Mesenchymal stem cell (in vitro differentiated cells and primary cell): Measurements from ENCODE around the gene ANKRD2.

Experiments used
- DNase-seq: peaks from one replicate; pipeline ENCODE4 v3.0.0-alpha.2; 2013
- H2AFZ ChIP-seq: one replicate; pipeline ENCODE4 v1.6.1; 2013; ENCODE audit warnings: low read depth, mild to moderate bottlenecking, control low read depth, inconsistent platforms, low read length, moderate library complexity
- H2AK5ac ChIP-seq: 2 replicates; pipeline ENCODE4 v1.6.1; 2013; ENCODE audit warnings: low read length, moderate library complexity, mild to moderate bottlenecking, inconsistent platforms; ENCODE audit not compliant: severe bottlenecking
- H2BK120ac ChIP-seq: one replicate; pipeline ENCODE4 v1.6.1; 2013; ENCODE audit warnings: low read depth, mild to moderate bottlenecking, inconsistent platforms, low read length, moderate library complexity
- H2BK12ac ChIP-seq, 2 experiments: one replicate each; pipeline ENCODE4 v1.6.1; 2013; ENCODE audit warnings: inconsistent platforms in 2 of 2, low read length in 2 of 2, mild to moderate bottlenecking in 2 of 2, moderate library complexity in 2 of 2, control low read depth in 1 of 2
- H2BK15ac ChIP-seq: one replicate; pipeline ENCODE4 v1.6.1; 2013; ENCODE audit warnings: mild to moderate bottlenecking, low read depth, inconsistent platforms; ENCODE audit not compliant: poor library complexity, severe bottlenecking
- H2BK5ac ChIP-seq: 2 replicates; pipeline ENCODE4 v1.6.1; 2013; ENCODE audit warnings: low read depth, mild to moderate bottlenecking, low read length, control low read depth, inconsistent platforms; ENCODE audit not compliant: poor library complexity, severe bottlenecking
- H3K14ac ChIP-seq, 2 experiments: one replicate each; pipeline ENCODE4 v1.6.1; 2013; ENCODE audit warnings: inconsistent platforms in 2 of 2, low read length in 2 of 2, control low read depth in 1 of 2, mild to moderate bottlenecking in 1 of 2, moderate library complexity in 1 of 2
- H3K18ac ChIP-seq, 2 experiments: one replicate each; pipeline ENCODE4 v1.6.1; 2013; ENCODE audit warnings: inconsistent platforms in 2 of 2, low read length in 2 of 2, control low read depth in 1 of 2, low read depth in 1 of 2, mild to moderate bottlenecking in 1 of 2
- H3K23ac ChIP-seq, 2 experiments: one replicate each; pipeline ENCODE4 v1.6.1; 2013; ENCODE audit warnings: inconsistent platforms in 2 of 2, low read length in 2 of 2, mild to moderate bottlenecking in 2 of 2, moderate library complexity in 2 of 2, control low read depth in 1 of 2
- H3K27ac ChIP-seq: 2 replicates; pipeline ENCODE4 v1.5.1; 2013; ENCODE audit warnings: mild to moderate bottlenecking, moderate library complexity, low read length, control low read depth, inconsistent platforms; ENCODE audit not compliant: poor library complexity, severe bottlenecking
- H3K27me3 ChIP-seq, 2 experiments: 2 replicates each; pipeline versions ENCODE4 v1.6.1 to v1.7.0; 2013; ENCODE audit warnings: low read length in 2 of 2, mild to moderate bottlenecking in 2 of 2, moderate library complexity in 2 of 2, control low read depth in 1 of 2, inconsistent platforms in 1 of 2; ENCODE audit not compliant: control insufficient read depth in 1 of 2, insufficient read depth in 1 of 2
- H3K36me3 ChIP-seq, 2 experiments: 2 replicates each; pipeline versions ENCODE4 v1.6.1 to v1.7.0; 2013; ENCODE audit warnings: low read length in 2 of 2, control low read depth in 1 of 2, inconsistent platforms in 1 of 2, low read depth in 1 of 2, mild to moderate bottlenecking in 1 of 2; ENCODE audit not compliant: insufficient read depth in 2 of 2, control insufficient read depth in 1 of 2
- H3K4ac ChIP-seq, 2 experiments: one replicate each; pipeline ENCODE4 v1.6.1; 2013; ENCODE audit warnings: inconsistent platforms in 2 of 2, low read length in 2 of 2, mild to moderate bottlenecking in 2 of 2, moderate library complexity in 2 of 2, control low read depth in 1 of 2, low read depth in 1 of 2
- H3K4me1 ChIP-seq: 2 replicates; pipeline ENCODE4 v1.6.1; 2013; ENCODE audit warnings: low read depth, low read length, control low read depth; ENCODE audit not compliant: control insufficient read depth, insufficient read depth
- H3K4me2 ChIP-seq: 2 replicates; pipeline ENCODE4 v1.6.1; 2013; ENCODE audit warnings: low read length, mild to moderate bottlenecking, inconsistent platforms; ENCODE audit not compliant: poor library complexity, severe bottlenecking
- H3K4me3 ChIP-seq, 2 experiments: 2 replicates each; pipeline versions ENCODE4 v1.5.1 to v1.7.0; 2013; ENCODE audit warnings: low read length in 2 of 2, mild to moderate bottlenecking in 2 of 2, control low read depth in 1 of 2, low read depth in 1 of 2; ENCODE audit not compliant: insufficient read depth in 1 of 2
- H3K79me1 ChIP-seq: replicated peaks from 2 replicates; pipeline ENCODE4 v1.6.1; 2013; ENCODE audit warnings: mild to moderate bottlenecking, control low read depth, low read length, inconsistent platforms; ENCODE audit not compliant: poor library complexity, severe bottlenecking
- H3K9ac ChIP-seq: 2 replicates; pipeline ENCODE4 v1.7.0; 2013; ENCODE audit warnings: mild to moderate bottlenecking, low read length, moderate library complexity
- H3K9me3 ChIP-seq: 2 replicates; pipeline ENCODE4 v1.7.0; 2013; ENCODE audit warnings: mild to moderate bottlenecking, low read length; ENCODE audit not compliant: control insufficient read depth
- H4K8ac ChIP-seq: one replicate; pipeline ENCODE4 v1.6.1; 2013; ENCODE audit warnings: inconsistent platforms, mild to moderate bottlenecking, low read length, moderate library complexity
- H4K91ac ChIP-seq: one replicate; pipeline ENCODE4 v1.6.1; 2013; ENCODE audit warnings: mild to moderate bottlenecking, low read length, inconsistent platforms
- WGBS: methylation state at CpG from one replicate; pipeline ENCODE4 v1.1.7; 2013; ENCODE audit warnings: mixed read lengths; 5-methylcytosine and 5-hydroxymethylcytosine counted together

ANKRD2 gene

DNA sequence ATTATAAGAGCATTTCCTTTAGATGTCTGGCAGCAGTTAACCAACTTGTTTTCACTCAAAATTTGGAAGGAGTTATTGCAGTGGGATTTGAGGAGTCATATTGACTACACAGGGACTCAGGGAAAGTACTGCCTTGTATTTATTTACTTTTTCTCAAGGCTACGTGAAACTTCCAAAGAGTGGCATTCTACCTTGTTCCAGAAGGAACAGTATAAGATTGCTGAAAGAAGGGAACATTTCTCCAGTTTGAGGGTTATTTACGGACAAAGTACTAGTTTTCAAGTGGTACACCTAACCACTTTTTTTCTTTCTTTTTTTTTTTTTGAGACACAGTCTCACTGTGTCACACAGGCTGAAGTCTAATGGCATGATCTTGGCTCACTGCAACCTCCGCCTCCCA, 55.6 kb downstream of the ANKRD2 start:
- WGBS: 89% methylated on average over 3 of the region's 3 CpGs
- Histone ChIP-seq H3K36me3 (no peaks in the 10 kb centered on the region), H4K91ac (no peak overlapping the region), H3K14ac (no peak overlapping the region), H2BK15ac (no peak overlapping the region), H3K4me2 (no peak overlapping the region), H3K27ac (no peak overlapping the region), H2BK12ac (no peak overlapping the region), H3K4ac (no peak overlapping the region), H3K79me1 (peaks cover 12% of the 10 kb centered on the region), H3K9me3 (no peaks in the 10 kb centered on the region), H2AFZ (no peak overlapping the region), H3K27me3 (no peaks in the 10 kb centered on the region), H3K18ac (no peak overlapping the region), H2AK5ac (no peak overlapping the region), H3K23ac (no peak overlapping the region), H4K8ac (no peak overlapping the region), H3K9ac (no peak overlapping the region), H3K4me1 (peaks cover 1% of the 10 kb centered on the region), H2BK5ac (no peak overlapping the region), H2BK120ac (no peak overlapping the region), H3K4me3 (no peak overlapping the region)
- no peak for DNase-seq

DNA sequence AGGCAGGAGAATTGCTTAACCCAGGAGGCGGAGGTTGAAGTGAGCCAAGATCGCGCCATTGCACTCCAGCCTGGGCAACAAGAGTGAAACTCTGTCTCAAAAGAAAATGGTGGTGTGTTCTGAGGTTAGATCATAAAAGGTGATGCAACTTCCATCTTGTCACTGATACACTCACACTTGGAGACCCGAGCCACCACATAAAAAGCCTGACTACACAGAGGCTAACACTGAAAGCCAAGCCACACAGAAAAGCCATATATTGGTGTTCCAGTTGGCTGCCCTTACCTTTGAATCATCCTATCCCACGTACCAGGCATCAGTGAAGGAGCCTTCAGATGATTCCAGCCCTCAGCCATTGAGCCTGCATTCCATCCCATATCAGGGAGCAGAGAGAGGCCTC, 56.7 kb downstream of the ANKRD2 start:
- DNase-seq: no peak
- no peak overlapping the region for H3K23ac ChIP-seq
- no peak overlapping the region for H2AFZ ChIP-seq
- H3K4ac ChIP-seq: no peak overlapping the region
- H2BK5ac ChIP-seq: no peak overlapping the region
- no peak overlapping the region for H3K18ac ChIP-seq
- H3K4me2 ChIP-seq: no peak overlapping the region
- H2BK12ac ChIP-seq: no peak overlapping the region
- no peak overlapping the region for H3K14ac ChIP-seq
- no peak overlapping the region for H2BK15ac ChIP-seq
- H2AK5ac ChIP-seq: no peak overlapping the region
- no peaks in the 10 kb centered on the region for H3K27me3 ChIP-seq
- no peak overlapping the region for H3K9ac ChIP-seq
- peaks cover 10% of the 10 kb centered on the region for H3K79me1 ChIP-seq
- no peak overlapping the region for H4K91ac ChIP-seq
- no peak overlapping the region for H3K27ac ChIP-seq
- H4K8ac ChIP-seq: no peak overlapping the region
- no peaks in the 10 kb centered on the region for H3K9me3 ChIP-seq
- no peaks in the 10 kb centered on the region for H3K36me3 ChIP-seq
- 98% methylated on average over 4 of the region's 5 CpGs for WGBS
- H3K4me1 ChIP-seq: peaks cover 3% of the 10 kb centered on the region
- H2BK120ac ChIP-seq: no peak overlapping the region
- no peak overlapping the region for H3K4me3 ChIP-seq

DNA sequence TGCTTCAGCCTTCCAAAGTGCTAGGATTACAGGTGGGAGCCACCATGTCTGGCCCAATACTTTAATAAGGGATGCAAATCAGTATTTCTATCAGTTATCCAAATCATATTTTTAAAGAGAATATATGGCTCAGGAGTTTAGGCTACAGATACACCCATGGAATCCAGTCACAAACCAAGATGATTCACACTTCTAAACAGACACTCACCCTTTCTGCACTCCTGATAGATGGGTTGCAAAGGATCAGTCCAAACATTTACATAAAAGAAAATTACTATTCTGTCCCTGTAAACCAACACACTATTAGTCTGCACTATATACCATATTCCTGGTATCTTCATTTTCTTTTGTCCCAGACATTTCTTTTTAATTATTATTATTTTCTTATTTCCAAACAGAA, 58.5 kb downstream of the ANKRD2 start:
- Histone ChIP-seq H3K27me3 (no peaks in the 10 kb centered on the region), H3K4me1 (peaks cover 3% of the 10 kb centered on the region), H2BK120ac (no peak overlapping the region), H3K27ac (no peak overlapping the region), H3K4ac (no peak overlapping the region), H3K23ac (no peak overlapping the region), H3K36me3 (no peaks in the 10 kb centered on the region), H3K4me2 (no peak overlapping the region), H3K9ac (no peak overlapping the region), H3K18ac (no peak overlapping the region), H3K9me3 (no peaks in the 10 kb centered on the region), H3K4me3 (no peak overlapping the region), H2BK12ac (no peak overlapping the region), H2AK5ac (no peak overlapping the region), H3K79me1 (peaks cover 10% of the 10 kb centered on the region), H2BK5ac (no peak overlapping the region), H2BK15ac (no peak overlapping the region), H3K14ac (no peak overlapping the region), H4K91ac (no peak overlapping the region), H2AFZ (no peak overlapping the region), H4K8ac (no peak overlapping the region)
- peak; percentile 39 for DNase-seq

DNA sequence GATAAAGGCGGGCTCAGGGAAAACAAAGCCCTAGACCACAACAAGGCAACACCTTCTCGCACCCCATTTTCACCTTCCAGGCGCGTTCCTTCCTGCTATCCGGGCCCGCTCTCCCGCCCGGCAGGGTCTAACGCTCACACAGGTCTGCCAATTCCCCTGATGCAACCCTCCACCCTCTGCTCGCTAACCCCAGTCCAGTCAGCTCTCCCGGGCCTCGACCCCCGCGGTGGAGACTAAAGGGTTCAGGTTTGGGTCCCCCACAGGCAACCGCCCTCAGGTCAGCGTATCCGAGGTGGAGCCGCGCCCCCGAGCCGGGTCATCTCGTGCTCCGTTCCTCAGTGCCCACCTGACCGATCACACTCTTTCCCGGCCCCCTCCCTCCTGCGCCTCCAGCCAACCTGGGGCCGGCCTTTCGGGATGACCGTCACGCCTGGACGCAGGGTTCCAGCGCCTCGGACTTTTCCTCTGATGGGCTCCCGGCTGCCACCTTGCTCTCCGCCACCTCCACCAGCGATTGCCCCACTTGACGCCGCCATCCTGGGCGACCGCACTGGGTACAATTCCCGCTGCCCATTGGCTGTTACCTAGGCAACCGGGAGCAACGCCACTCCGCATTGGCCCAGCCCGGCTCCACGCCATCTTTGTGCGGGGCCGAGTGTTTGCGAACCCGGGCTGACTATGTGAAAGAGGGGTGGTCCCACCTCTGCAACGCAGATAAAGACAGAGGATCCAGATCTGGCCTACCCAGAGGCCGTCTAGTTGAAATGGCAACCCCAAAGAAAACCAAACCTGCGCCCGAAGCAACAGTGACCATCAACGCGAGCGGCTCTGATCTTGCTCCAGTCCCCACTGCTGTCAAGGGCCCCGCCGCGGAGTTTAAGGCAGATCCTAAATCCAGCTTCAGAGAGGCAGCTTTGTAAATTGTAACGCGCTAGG, 60.6 kb downstream of the ANKRD2 start, which contains the start of gene MORN4:
MORN4 (minus strand) TSS at position 552 of the 936 bp plus-strand sequence. CDS start 13,847 bp downstream, outside the sequence.
- H4K91ac ChIP-seq: peak within 1 kb of the TSS; percentile 44
- H3K4ac ChIP-seq: peak within 1 kb of the TSS; percentile 0 to 81
- peaks cover 3% of the 10 kb centered on the region for H3K4me1 ChIP-seq
- H2BK15ac ChIP-seq: peak within 1 kb of the TSS; percentile 62
- peak within 1 kb of the TSS; percentile 90 to 95 for H3K4me3 ChIP-seq
- H2BK12ac ChIP-seq: peak within 1 kb of the TSS; percentile 42 to 92
- no peaks in the 10 kb centered on the region for H3K27me3 ChIP-seq
- H3K14ac ChIP-seq: peak within 1 kb of the TSS in 1 of 2 experiments; percentile 89
- H3K23ac ChIP-seq: peak within 1 kb of the TSS in 1 of 2 experiments; percentile 79
- H3K4me2 ChIP-seq: peak within 1 kb of the TSS; percentile 95
- peak within 1 kb of the TSS; percentile 95 for H4K8ac ChIP-seq
- H2AFZ ChIP-seq: peak within 1 kb of the TSS; percentile 99
- no peaks in the 10 kb centered on the region for H3K36me3 ChIP-seq
- peak within 1 kb of the TSS; percentile 27 for H2BK120ac ChIP-seq
- H3K18ac ChIP-seq: peak within 1 kb of the TSS; percentile 80 to 86
- DNase-seq: peak; percentile 93
- peak within 1 kb of the TSS; percentile 89 for H3K9ac ChIP-seq
- H3K27ac ChIP-seq: no peak within 1 kb of the TSS
- no peaks in the 10 kb centered on the region for H3K9me3 ChIP-seq
- no peak within 1 kb of the TSS for H2AK5ac ChIP-seq
- peaks cover 10% of the 10 kb centered on the region for H3K79me1 ChIP-seq
- WGBS: 4% methylated on average over 60 of the region's 62 CpGs
- H2BK5ac ChIP-seq: peak within 1 kb of the TSS; percentile 36
